ENCODE data around the gene SLC29A4.

Gene SLC29A4

DNA sequence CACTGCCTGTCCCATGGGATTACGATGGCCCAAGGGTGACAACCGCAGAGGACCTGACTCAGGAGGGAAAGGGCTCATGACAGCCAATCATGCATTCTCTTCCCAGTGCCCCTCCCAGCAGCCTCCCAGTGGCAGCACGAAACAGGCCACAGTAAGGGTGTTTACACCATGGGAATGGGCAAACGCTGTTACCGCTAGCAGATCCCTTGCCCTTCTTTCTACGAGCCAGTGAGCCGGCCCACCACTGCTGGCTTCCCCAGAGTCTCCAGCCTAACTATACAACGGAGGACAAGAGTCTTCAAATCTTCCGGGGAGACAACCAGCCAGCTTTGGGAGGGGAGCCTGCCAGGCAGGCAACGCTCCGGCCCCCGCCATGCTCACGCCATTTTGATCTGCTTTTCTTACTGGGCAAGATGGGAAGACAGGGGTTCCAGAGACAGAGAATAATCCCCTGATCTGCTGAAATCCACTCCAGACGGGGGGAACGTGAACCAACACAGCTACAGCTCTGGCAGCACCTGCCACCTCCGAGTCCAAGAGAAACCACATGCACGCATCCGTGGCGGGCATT is 69.8 kb downstream of the SLC29A4 start:
- no peak for DNase-seq (ENCODE audit: low spot score)

DNA sequence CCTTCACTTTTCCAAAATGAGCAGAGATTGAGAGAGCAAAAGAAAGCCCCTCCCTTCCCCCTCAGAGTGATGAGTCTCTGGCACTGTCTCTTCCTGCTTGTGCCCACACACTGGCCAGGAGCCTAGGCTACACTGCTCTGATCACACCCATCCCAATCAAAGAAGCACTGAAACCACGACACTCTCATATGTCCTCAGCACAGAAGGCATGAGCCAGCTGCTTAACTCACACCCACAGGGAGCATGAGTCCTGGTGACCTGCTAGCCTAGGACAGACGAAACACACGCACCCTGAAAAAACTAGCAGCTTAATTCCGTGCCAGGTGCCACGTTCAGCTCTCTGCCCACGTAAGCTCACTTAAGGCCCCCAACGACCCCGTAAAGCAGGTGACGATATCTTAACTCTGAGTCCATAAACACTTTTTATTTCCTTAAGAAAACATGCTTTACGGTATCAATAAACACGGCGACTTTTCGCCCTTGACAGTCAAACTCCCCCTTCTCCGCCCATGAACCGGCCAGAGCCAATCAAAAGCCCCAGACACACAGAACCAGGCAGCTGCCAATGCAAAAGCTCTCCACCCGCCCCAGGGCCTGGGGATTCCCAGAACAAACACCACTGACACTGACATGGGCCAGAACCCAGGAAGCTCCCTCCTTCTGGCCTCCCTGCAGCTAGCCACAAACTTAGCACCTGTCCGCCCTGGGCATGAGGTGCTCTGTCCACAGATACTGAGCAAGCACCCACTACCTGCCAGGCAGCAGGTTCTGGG is 71.9 kb downstream of the SLC29A4 start:
- DNase-seq (ENCODE audit: low spot score) = no peak

Measured in hematopoietic multipotent progenitor cell treated with erythropoietin and hydrocortisone succinate and interleukin-3 and kit ligand, for 15 days (in vitro differentiated cells).